HG03432 (cell line): ENCODE measurements around the gene TOR4A.

Source experiments
- ATAC-seq: cut with Tn5 transposase; IDR thresholded peaks from one replicate; pipeline ENCODE4 v1.9.1; 2021; ENCODE audit warnings: mild to moderate bottlenecking, moderate library complexity; ENCODE audit not compliant: unreplicated experiment

Gene TOR4A

DNA sequence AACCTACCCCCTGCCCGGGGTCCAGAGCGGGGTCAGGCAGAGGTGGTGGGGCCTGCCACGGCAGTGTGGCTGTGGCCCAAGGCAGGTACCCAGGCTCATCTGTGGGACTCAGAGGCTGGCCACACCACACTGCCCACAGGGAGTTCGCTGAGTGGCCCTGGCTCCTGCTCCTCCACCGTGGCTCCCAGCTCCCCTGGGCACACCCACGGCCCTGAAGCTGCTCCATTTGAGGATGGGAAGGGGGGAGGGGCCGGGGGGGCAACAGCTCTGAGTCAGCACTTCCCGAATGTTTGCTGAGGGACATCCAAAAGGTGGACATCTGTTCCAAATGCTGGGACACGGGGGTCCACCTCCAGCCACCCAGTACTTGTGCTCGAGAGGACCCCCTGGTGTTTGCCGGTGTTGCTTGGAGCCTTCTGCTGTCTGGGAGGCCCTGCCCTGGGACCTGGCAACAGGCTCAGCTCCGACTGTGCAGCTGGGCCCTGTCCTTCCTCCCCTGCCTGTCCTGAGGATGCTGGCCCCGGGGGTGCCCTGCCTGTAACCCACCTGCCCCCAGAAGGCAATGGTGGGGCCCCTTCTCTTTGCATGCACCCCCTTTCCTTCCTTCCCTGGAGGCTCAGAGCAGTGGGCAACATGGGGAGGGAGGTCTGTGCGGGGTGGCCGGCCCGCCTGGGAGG is 27.0 kb downstream of the TOR4A start:
- no peak for ATAC-seq

DNA sequence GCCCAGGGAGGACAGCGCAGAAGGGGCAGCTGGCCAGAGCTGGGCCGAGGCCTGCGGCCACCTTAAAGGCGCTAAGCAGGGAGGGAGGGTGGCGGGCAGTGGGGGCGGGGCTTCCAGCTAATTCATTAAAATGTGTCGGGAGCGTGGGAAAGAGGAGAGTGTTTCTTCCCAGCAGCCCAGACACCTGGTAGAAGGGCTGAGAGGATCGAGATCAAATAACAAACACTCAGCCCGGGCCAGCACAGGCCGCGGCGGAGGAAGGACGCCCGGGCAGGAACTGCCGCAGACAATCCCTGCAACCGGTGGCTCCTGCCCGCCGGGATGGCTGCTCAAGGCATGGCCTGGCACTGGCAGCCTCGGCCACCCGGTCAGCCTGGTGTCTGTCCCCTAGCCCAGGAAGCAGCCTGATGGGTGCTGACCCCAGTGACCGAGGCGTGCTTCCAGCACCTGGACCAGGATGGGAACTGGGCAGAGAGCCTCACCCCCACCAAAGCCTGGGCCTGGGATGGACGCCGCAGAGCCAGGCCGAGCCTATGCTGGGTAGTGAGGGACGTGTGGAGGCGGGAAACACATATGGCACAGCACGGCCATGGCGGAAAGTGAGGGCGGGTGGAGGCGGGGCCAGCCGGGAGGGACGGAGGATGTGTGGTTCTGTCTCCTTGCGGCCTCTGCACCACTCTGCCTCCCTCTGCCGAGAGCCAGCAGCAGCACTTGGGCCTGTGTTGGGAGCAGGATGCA is 27.7 kb downstream of the TOR4A start:
- no peak for ATAC-seq

DNA sequence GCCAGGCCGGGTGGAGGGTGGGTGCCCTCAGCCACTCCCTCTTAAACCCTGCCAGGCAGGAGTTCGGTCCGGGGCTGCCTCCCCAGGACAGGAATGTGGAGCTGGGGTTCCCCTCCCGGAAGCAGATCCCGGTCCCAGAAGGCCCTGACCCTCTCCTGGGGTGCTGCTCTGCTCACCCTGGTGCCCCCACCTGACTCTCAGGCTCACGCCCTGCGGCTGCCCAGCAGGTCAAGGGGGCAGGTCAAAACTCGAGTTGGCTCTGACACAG is 28.2 kb downstream of the TOR4A start:
- ATAC-seq: no peak

DNA sequence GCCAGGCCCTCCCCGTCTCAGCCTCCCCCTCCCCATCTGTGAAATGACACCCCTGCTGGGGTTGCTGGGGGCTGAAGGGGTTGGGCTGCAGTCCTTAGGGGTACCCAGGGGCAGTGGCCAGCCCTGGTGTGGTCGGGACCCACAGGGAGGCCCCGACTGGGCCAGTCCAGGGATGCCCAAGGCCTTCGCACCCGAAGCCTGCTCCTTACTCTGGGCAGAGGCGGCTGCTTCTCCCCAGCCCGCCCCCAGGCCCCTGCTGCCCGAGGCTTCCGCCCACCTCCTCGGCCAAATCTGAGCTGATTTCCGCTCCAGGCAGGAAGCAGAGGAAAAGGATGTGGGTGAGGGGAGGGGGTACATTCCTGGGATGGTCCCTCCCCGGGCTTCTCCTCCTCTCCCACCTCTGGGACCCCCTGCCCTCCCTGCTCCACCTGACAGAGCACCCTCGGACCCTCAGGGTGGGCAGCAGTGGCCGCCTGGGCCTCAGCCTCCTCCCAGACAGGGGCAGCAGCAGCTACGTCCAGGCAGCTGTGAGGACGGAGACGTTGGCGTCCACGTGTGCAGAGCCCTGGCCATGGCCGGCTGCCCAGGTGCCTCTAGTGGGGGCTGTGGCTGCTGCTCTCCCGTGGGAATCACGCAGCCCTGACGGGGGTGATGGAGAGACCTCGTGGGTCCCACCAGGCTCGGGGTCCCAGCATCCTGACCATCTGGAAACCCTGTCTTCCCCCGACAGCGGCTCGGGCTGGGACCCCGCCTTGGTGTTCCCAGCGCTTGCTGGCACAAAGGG is 28.7 kb downstream of the TOR4A start:
- no peak for ATAC-seq

DNA sequence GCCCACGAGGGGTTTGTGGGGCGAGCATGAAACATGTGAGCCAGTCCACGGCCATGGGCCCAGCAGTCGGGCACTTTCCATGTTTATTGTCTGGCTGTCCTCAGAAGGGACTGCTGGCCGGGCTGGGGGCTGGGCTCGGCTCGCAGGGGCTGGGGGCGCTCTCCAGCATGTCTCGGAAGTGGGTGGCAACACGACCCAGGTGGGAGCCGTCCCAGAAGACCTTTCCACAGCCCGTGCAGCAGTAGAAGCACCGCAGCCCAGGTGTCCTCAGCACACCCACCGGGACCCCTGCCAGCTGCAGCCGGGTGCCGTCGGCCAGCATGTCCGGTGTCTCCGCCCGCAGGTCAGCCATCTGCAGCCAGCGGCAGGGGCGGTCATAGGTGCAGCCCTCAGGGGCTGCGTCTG is 29.3 kb downstream of the TOR4A start:
- ATAC-seq: no peak

GRCh38 chr9:137307255-137308056 is 29.9 kb downstream of the TOR4A start:
- ATAC-seq: no peak

DNA sequence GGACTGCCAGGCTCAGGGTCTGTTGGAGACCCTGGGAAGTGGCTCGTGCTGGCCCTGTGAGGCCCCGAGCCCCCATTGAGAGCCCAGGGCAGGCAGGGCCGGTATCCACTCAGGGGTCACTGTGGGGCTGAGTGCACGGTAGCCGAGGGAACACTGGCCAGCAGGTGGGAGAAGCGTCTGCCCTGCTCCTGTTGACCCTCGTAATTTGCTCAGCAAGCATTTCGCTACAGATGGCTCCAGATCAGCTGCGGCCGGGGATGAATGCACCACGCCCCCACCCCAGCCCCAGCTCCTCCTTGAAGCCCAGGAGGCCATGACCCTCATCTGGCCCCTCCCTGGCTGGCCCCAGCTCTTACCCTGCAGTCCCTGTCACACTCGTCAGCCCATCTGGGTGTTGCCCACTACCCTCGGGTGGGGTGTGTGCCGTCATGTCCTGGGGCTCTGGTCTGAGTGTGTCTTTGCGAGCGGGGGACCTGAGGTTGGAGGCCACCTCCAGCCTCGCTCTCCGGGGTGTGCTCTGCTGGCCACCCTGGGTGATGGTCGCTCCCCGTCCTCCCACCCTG is 30.6 kb downstream of the TOR4A start:
- no peak for ATAC-seq

DNA sequence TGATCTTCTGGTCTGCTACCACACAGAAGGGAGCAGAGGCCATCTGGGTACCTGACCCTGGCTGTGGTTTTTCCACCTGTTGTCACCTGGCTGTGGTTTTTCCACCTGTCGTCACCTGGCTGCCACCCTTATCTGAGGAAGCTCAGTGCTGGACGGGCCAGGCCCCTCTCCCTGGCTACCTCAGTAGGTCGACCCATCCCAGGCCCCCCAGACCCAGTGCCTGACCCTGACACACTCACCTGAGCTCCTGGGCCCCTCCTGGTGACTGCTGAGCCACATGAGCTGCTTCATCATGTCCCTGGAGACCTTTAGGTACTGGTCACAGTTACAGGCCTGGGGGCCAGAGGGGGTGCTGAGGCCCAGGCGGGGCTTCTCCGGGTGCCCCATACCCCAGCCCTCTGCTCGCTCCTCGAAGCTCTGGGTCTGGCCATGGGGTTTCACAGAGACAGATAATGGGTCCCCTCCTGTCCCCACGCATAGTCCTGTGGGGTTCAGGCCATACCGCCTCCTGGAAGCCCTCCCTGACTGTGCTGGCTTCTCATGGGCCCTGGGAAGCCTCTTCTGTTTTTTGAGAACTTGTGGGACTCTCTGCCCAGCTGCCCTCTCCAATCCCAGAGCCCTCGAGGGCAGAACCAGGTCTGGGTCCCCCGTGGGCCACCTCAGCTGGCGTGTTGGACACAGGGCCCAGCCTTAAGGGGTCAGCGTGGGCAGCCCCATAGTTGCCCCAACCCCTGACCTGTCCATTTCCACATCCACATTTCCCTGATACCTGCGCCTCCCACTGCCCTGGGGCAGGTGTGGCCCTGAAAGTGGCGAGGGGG is 32.1 kb downstream of the TOR4A start:
- ATAC-seq: no peak

DNA sequence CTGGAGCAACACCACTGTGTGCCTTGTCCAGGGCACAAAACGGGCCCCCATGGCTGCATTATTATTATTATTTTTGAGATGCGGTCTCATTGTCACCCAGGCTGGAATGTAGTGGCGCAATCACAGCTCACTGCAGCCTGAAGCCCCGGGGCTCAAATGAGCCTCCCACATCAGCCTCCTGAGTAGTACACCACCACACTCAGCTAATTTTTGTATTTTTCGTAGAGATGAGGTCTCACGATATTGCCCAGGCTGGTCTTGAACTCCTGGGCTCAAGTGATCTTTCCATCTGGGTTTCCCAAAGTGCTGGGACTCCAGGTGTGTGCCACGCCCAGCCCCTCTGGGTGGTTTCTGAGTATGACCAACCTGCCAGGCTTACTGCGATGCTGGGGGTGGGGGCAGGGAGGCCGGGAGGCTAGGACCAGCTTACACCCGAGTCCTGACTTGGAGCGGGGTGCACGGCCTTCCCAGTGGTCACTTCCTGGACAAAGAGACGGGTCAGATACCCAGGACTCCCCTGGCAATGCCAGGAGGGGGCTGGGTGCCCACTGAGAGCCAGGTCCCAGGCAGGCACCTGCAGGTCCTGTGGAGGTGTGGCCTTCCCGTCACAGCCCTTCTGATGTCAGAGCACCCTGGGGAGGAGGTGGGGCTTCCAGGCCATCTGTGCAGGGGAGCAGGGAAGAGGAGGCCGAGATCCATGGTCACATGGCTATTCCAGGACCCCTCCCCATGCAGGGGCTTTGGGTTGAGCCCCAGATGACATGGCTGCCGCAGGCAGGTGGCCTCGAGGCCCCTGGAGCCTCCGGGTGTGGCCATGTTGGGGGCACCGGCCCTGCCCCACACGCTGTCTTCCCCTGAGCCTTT is 32.9 kb downstream of the TOR4A start:
- ATAC-seq: no peak

DNA sequence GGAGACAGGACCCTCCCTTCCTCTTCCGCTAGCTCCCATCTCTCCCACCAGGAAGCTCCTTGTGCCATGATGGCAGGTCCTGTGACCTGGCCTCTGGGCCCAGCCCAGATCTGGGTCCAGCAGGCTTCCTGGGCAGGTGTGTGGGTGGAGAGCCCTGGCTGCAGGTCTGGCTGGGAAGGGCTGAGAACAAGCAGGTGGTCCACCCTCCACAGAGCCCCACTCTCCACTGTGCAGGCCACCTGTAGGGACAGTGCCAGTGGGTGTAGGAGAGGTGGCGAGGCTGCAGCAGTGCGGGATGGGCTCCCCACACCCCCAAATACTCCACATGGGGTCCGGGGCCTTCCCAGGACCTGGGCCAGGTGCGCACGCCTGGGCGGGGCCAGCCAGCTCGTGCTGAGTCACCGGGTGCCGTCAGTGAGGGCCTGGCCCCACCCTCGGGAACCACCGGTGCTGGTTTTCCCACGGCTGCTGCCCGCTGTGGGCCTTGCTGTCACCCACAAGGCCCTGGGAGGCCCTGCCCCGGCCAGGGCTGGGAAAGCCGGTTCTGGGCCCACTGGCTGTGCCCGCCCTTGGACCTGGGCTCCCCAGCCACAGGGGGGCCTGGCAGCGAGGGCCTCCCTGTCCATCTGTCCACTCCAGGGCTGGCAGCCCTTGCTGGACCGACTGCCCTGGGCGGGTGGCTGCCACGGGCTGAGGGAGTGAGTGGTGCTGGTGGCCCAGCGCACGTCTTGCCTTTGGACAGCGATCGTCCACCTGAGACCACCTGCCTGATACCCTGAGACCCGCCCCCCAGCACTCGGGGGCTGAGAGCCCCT is 33.9 kb downstream of the TOR4A start:
- no peak for ATAC-seq

GRCh38 chr9:137311986-137312851 is 34.7 kb downstream of the TOR4A start:
- ATAC-seq: no peak

GRCh38 chr9:137312852-137313325 is 35.4 kb downstream of the TOR4A start:
- no peak for ATAC-seq

GRCh38 chr9:137313326-137313936 is 35.9 kb downstream of the TOR4A start:
- no peak for ATAC-seq

GRCh38 chr9:137313956-137314560 is 36.5 kb downstream of the TOR4A start:
- no peak for ATAC-seq

DNA sequence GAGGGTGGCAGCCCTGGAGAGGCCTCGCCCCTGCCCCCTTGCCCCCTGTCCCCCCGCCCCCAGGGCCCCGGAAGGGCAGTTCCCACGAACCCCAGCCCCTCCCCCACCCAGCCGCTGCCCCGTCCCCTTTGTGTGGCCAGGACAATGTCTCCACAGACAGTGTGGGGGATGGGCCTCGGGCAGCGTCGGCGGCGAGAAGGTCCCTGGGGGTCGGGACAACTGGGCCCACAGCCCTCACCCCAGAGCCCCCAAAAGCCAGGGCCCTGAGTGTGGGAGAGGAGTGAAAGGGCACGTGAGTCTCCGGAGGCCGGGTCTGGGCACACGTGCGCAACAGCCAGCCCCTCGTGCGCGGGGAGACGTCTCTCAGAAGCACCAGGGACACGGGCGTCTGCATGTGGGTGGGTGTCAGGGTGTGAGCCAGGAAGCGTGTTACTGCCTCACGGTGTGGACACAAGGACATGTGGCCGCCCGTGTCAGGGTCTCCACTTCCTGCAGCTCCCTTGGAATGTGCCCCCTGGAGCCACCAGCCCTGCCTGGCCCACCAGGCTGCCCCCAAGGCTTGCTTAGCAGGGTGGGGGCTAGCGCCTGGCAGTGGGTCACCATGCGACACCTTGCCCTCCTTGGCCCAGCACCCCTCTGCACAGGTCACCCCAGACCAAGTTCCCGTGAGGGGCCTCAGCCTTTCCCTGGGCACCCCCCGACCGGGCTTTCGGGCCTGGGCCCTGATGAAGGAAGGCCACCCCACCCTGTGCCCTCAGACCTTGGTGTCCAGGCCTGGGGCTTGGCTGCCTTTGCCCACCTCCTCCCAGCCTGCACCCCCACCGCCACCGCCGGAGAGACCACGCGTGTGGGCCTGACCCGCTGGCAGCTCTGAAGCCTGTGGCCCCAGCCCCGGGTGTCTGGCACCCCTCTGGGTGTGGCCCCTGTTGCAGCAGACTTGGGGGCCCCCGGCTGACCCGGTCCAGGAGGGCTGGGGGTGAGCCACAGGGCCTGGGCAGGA is 37.3 kb downstream of the TOR4A start:
- no peak for ATAC-seq
